Large intestine (tissue), 3 donors: ENCODE results near the gene CBR4. TPM values are rescaled to one million over a fixed set of nuclear protein-coding genes. Genes with fewer than 3 reads are reported as not detected.
"Not testable (repeated sequence)": the region's sequence is repeated elsewhere in the genome, so short reads cannot be mapped to it uniquely, and the experiment has no call there.

ENCODE experiments used
- DNase-seq, 2 donors: peaks; one replicate each; pipeline versions ENCODE4 v3.0.0 to v3.0.0-alpha.2; 2013
- H3K27ac ChIP-seq: one replicate; pipeline ENCODE4 v1.5.1; 2013; ENCODE audit warnings: low read length
- H3K27me3 ChIP-seq: 2 replicates; pipeline ENCODE4 v1.6.1; 2013; ENCODE audit warnings: low read length; ENCODE audit not compliant: control insufficient read depth, insufficient read depth
- H3K36me3 ChIP-seq: 2 replicates; pipeline ENCODE4 v1.6.1; 2013; ENCODE audit warnings: low read length; ENCODE audit not compliant: control insufficient read depth, insufficient read depth
- H3K4me1 ChIP-seq: one replicate; pipeline ENCODE4 v1.6.1; 2013; ENCODE audit warnings: low read length; ENCODE audit not compliant: control insufficient read depth, insufficient read depth
- H3K4me3 ChIP-seq: one replicate; pipeline ENCODE4 v1.5.1; 2013; ENCODE audit warnings: low read length
- H3K9me3 ChIP-seq: one replicate; pipeline ENCODE4 v1.6.1; 2013; ENCODE audit warnings: mild to moderate bottlenecking, low read depth, low read length, moderate library complexity; ENCODE audit not compliant: control insufficient read depth
- WGBS: methylation state at CpG from one replicate; pipeline ENCODE4 v1.1.5; 2013; ENCODE audit warnings: low lambda C conversion rate; ENCODE audit not compliant: insufficient coverage; 5-methylcytosine and 5-hydroxymethylcytosine counted together
- polyA plus RNA-seq: library from polyadenylated mRNA; unstranded; fragments of 120-200 nt; gene quantifications from one replicate; pipeline ENCODE4 v1.2.1, GENCODE V29; 2013

The CBR4 gene
- polyA plus RNA-seq, 1 donor: 21.1 TPM

DNA sequence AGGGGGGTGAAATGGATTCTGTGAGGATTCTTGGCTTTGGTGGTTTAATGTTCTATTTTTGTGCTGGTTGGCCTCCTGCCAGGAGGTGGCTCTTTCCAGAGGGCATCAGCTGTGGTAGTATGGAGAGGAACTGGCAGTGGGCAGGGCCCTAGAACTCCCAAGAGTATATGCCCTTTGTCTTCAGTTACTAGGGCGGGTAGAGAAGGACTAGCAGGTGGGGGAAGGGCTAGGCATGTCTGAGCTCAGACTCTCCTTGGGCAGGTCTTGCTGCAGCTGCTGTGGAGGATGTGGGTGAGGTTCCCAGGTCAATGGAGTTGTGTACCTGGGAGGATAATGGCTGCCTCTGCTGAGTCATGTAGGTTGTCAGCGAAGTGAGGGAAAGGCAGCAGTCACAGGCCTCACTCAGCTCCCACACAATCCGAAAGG lies 57.2 kb downstream of the CBR4 start:
- DNase-seq, H3K27ac ChIP-seq, H3K4me1 ChIP-seq, H3K27me3 ChIP-seq, H3K9me3 ChIP-seq, H3K4me3 ChIP-seq, H3K36me3 ChIP-seq: not testable (repeated sequence)
- WGBS: no CpG with 5 or more reads among the region's 3 CpGs

DNA sequence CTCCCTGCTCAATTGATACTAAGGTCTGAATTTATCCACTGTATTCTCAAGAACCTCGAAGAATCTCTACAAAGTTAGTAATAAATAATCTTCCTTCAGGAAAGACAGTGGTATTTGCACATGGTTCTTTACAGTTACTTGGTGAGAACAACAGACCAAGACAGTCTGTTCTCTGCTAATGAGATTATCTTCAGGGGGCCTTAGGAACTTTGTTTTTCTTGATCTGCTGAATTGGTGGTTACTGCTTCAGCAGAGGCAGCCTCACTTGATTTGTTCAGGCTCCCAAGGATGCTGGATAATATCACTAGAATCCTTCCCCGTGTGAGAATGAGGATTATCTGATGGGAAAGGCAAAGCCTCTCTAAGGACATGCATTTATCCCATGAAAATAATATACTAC lies 64.8 kb downstream of the CBR4 start:
- no peaks in the 10 kb centered on the region for H3K36me3 ChIP-seq
- no peak overlapping the region for H3K4me3 ChIP-seq
- no peak for DNase-seq
- H3K9me3 ChIP-seq: no peaks in the 10 kb centered on the region
- H3K4me1 ChIP-seq: no peaks in the 10 kb centered on the region
- H3K27ac ChIP-seq: no peak overlapping the region
- no CpG with 5 or more reads among the region's 2 CpGs for WGBS
- no peaks in the 10 kb centered on the region for H3K27me3 ChIP-seq

DNA sequence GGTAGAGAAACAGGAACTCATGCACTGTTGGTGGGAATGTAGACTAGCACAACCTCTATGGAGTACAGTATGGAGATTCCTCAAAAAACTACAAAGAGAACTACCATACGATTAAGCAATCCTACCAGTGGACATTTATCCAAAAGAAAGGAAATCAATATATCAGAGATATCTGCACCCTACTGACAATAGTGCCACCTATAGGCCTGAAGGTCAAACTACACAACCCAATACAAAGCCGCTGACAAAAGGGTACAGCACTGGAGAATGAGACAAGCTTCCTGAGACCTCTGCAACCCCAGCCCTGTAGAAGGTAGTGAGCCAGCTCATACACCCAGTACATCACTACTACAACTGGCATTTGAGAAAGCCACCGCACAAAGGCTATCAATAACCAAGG lies 67.1 kb downstream of the CBR4 start:
- H3K4me1 ChIP-seq: no peaks in the 10 kb centered on the region
- H3K4me3 ChIP-seq: no peak overlapping the region
- H3K27me3 ChIP-seq: no peaks in the 10 kb centered on the region
- no peak for DNase-seq
- no peaks in the 10 kb centered on the region for H3K9me3 ChIP-seq
- WGBS: no CpG with 5 or more reads among the region's 3 CpGs
- no peak overlapping the region for H3K27ac ChIP-seq
- H3K36me3 ChIP-seq: no peaks in the 10 kb centered on the region
